ENCODE results near the gene SYTL3. TPM values are rescaled to one million over a fixed set of nuclear protein-coding genes. Genes with fewer than 3 reads are reported as not detected.

SYTL3 gene
- total RNA-seq, 1 donor = 2.2 TPM

- peaks cover 45% of the 10 kb centered on the region for H3K36me3 ChIP-seq (ENCODE audit: insufficient read depth, low read length)
- no peak for TF ChIP-seq CTCF (IDR thresholded peaks at IDR 0.05; ENCODE audit: extremely low read depth, low read depth, low read length)
- no peak for DNase-seq (ENCODE audit: insufficient read length, low spot score, missing footprints)
- no peak overlapping the region for H2AFZ ChIP-seq (ENCODE audit: low read length)
- H4K20me1 ChIP-seq (ENCODE audit: insufficient read depth, low read length) = peaks cover 4% of the 10 kb centered on the region
- H3K4me3 ChIP-seq (ENCODE audit: insufficient read depth, low read length) = no peak overlapping the region
- H3K4me2 ChIP-seq (ENCODE audit: insufficient read depth, low read length) = no peak overlapping the region
- H3K79me2 ChIP-seq (ENCODE audit: insufficient read depth, low read length) = peaks cover 17% of the 10 kb centered on the region
- H3K27me3 ChIP-seq (ENCODE audit: insufficient read depth, low read length) = no peaks in the 10 kb centered on the region
- no peaks in the 10 kb centered on the region for H3K9me3 ChIP-seq (ENCODE audit: low read depth, low read length)
- no peak overlapping the region for H3K27ac ChIP-seq (ENCODE audit: low read depth, low read length)
- H3K4me1 ChIP-seq (ENCODE audit: insufficient read depth, low read length) = peaks cover 23% of the 10 kb centered on the region
These were observed 22.5 kb upstream of the SYTL3 start for GRCh38 chr6:158627168-158627939.

GRCh38 chr6:158627940-158628211 is 22.0 kb upstream of the SYTL3 start:
- Histone ChIP-seq H3K27ac (ENCODE audit: low read depth, low read length) (no peak overlapping the region), H3K4me1 (ENCODE audit: insufficient read depth, low read length) (peaks cover 27% of the 10 kb centered on the region), H4K20me1 (ENCODE audit: insufficient read depth, low read length) (peaks cover 4% of the 10 kb centered on the region), H3K4me2 (ENCODE audit: insufficient read depth, low read length) (no peak overlapping the region), H3K9me3 (ENCODE audit: low read depth, low read length) (no peaks in the 10 kb centered on the region), H2AFZ (ENCODE audit: low read length) (no peak overlapping the region), H3K27me3 (ENCODE audit: insufficient read depth, low read length) (no peaks in the 10 kb centered on the region), H3K36me3 (ENCODE audit: insufficient read depth, low read length) (peaks cover 41% of the 10 kb centered on the region), H3K4me3 (ENCODE audit: insufficient read depth, low read length) (no peak overlapping the region), H3K79me2 (ENCODE audit: insufficient read depth, low read length) (peaks cover 16% of the 10 kb centered on the region)
- TF ChIP-seq CTCF (IDR thresholded peaks at IDR 0.05; ENCODE audit: extremely low read depth, low read depth, low read length) = no peak
- no peak for DNase-seq (ENCODE audit: insufficient read length, low spot score, missing footprints)

GRCh38 chr6:158628542-158628941 is 21.3 kb upstream of the SYTL3 start:
- TF ChIP-seq CTCF (IDR thresholded peaks at IDR 0.05; ENCODE audit: extremely low read depth, low read depth, low read length) = no peak
- Histone ChIP-seq H3K27ac (ENCODE audit: low read depth, low read length) (no peak overlapping the region), H3K4me3 (ENCODE audit: insufficient read depth, low read length) (no peak overlapping the region), H3K4me2 (ENCODE audit: insufficient read depth, low read length) (no peak overlapping the region), H2AFZ (ENCODE audit: low read length) (no peak overlapping the region), H3K27me3 (ENCODE audit: insufficient read depth, low read length) (no peaks in the 10 kb centered on the region), H4K20me1 (ENCODE audit: insufficient read depth, low read length) (peaks cover 4% of the 10 kb centered on the region), H3K79me2 (ENCODE audit: insufficient read depth, low read length) (peaks cover 20% of the 10 kb centered on the region), H3K9me3 (ENCODE audit: low read depth, low read length) (no peaks in the 10 kb centered on the region), H3K36me3 (ENCODE audit: insufficient read depth, low read length) (peaks cover 46% of the 10 kb centered on the region), H3K4me1 (ENCODE audit: insufficient read depth, low read length) (peaks cover 27% of the 10 kb centered on the region)
- no peak for DNase-seq (ENCODE audit: insufficient read length, low spot score, missing footprints)

- Histone ChIP-seq H3K4me1 (ENCODE audit: insufficient read depth, low read length) (peaks cover 27% of the 10 kb centered on the region), H3K27ac (ENCODE audit: low read depth, low read length) (no peak overlapping the region), H3K79me2 (ENCODE audit: insufficient read depth, low read length) (peaks cover 21% of the 10 kb centered on the region), H2AFZ (ENCODE audit: low read length) (no peak overlapping the region), H3K27me3 (ENCODE audit: insufficient read depth, low read length) (no peaks in the 10 kb centered on the region), H3K9me3 (ENCODE audit: low read depth, low read length) (no peaks in the 10 kb centered on the region), H3K4me2 (ENCODE audit: insufficient read depth, low read length) (no peak overlapping the region), H4K20me1 (ENCODE audit: insufficient read depth, low read length) (peaks cover 4% of the 10 kb centered on the region), H3K36me3 (ENCODE audit: insufficient read depth, low read length) (peaks cover 53% of the 10 kb centered on the region), H3K4me3 (ENCODE audit: insufficient read depth, low read length) (no peak overlapping the region)
- TF ChIP-seq CTCF (IDR thresholded peaks at IDR 0.05; ENCODE audit: extremely low read depth, low read depth, low read length) = no peak
- DNase-seq (ENCODE audit: insufficient read length, low spot score, missing footprints) = no peak
These were observed 20.3 kb upstream of the SYTL3 start for GRCh38 chr6:158629367-158630221.
